Right kidney (tissue), 1 donor: ENCODE data around the gene GLDN.
"Not testable (repeated sequence)": the region's sequence is repeated elsewhere in the genome, so short reads cannot be mapped to it uniquely, and the experiment has no call there.

ENCODE experiments used
- DNase-seq: peaks from one replicate; pipeline ENCODE4 v3.0.0-alpha.2; 2016

The GLDN gene

DNA sequence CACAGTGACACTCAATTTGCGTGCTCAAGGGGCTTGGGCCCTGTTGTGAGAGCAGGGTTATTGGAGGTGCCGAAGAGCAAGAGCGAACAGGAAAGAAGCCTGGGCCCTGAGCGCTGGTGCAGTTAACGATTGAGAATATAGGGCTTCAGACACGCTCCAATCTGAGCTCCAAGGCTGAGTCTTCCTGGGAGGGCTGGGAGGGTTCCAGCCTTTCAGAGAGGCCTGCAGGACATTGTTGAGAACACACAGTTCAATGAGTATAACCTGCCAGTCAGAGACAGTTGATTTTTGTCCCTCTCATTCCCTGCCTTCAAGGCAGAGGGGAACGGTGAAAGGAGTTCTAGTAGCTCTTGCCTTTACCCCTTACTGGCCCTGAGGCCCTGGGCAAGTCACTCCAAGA is 47.3 kb downstream of the GLDN start:
- no peak for DNase-seq

DNA sequence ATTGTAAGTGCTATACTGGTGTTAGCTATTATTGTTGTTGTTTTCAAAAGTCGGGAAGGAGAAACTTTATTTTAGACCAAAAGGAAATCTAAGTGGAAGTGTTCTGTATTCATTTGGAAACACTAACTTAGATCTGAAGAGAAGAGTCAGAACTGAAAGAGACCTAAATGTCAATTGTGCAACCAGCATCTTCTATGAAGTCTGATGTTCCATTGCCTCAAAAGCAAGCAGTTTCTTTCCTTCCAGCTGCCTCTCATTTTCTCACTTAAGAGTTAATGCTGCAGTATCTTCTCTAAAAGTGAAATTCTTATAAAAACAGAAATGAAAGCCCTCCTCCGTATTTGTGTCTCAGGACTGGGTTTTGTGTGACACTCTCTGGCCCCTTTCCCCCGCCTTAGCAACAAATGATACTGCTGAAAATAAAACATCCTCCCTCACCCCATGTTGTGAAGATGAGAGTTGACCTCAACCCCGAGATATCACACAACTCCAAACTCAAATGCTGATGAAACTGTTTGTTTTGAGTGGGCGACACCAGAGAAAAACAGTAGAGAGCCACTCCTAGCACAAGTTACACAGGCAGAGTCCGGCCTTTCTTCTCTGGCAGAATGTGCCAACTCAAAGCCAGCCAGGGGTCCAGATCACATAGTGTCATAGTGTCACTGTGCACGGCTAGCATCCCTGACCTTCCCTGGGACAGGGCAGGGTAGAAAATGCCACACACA is 48.9 kb downstream of the GLDN start:
- DNase-seq: no peak

DNA sequence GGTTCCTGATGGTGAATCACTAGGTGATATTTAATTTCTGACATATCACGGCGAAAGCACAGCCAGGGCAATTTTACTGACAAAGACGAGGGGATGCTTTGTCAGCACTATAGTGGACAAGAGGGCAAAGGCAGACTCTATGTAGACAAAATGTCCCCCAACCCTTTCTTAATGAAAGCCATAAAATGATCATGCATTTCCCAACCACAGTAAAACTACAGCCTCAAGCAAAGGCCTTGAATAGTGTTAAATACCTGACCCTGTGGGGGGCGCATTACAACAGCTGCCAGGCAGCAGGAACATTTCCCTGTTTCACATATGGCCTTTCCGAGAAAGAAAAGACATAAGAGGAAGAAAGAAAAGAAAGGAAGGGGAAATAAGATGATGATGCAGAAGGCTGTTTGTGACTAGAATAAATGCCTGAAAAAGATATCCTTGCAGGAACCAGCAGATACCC is 49.5 kb downstream of the GLDN start:
- DNase-seq: no peak

DNA sequence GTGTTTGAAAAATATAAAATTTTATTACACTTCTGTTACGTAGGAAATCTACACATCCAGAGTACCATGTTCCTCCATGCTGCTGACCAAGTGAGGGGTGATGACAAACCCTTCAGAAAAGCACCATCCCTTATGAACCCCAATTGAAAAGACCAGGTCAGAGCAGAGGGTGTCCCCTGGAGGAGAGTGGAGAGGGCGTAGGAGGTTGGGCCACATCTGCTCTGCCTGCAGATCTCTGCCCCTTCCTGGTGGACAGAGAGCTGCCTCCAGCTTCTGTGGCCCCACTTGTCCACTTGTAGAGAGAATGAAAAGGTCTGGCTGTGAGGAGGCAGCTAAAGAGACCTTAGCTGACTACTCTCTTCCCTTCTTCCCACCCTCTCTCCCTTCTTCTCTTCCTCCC is 55.5 kb downstream of the GLDN start:
- no peak for DNase-seq

DNA sequence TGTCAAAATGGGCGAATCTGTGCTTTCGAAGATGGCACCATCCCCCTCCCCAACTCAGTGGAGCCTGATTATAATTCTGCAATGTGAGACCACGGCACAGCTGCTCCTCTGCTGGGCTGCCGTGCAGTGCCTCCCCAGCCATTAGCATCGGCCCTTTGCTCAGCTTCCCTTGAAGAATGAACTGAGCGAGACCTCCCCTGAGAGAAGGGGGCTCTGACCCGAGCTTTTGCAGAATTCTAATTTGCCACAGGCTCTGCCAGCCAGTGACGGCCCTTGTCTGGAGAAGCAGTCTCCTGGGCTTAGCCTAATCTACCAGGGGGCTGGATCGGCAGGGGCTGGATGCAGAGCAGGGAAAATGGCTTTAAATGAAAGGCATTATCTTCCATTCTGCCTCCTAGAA is 57.2 kb downstream of the GLDN start:
- no peak for DNase-seq

DNA sequence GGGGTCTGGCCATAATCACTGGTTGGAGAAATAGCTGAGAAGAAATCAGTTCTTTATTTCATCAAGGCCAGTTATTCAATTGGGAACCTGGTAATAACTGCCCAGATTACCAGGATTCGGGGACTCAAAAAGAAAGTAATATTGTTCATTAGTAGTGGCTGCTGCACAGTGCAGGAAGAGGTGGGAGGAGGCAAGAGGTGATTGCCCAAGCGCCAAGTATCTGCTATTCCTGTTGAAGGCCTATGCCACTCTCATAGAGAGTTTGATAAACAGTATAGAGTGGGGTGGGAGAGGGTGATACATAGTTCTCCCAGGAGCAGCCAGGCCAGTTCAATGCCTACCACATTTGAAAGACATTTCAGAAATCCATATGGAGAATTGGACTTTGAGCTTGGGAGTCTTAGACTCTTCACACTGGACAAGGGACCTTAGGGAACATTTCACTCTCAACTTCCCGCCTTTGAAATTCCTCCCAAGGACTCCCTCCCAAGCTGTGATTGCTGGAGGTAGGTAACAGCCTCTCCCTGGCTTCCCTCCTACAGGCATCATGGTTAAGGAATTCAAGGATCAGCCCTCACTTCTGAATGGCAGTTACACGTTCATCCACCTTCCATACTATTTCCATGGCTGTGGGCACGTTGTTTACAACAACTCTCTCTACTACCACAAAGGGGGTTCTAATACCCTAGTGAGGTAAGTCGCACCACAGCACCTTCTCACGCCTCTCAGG is 59.8 kb downstream of the GLDN start:
- DNase-seq: no peak

- DNase-seq: no peak
Observed at GRCh38 chr15:51401872-51402517, 60.5 kb downstream of the GLDN start.

GRCh38 chr15:51403072-51403878 is 61.8 kb downstream of the GLDN start:
- no peak for DNase-seq

GRCh38 chr15:51403946-51404695 is 62.7 kb downstream of the GLDN start:
- no peak for DNase-seq

GRCh38 chr15:51405693-51406523 is 64.5 kb downstream of the GLDN start:
- no peak for DNase-seq

GRCh38 chr15:51414256-51414860 is 72.9 kb downstream of the GLDN start:
- DNase-seq: no peak

DNA sequence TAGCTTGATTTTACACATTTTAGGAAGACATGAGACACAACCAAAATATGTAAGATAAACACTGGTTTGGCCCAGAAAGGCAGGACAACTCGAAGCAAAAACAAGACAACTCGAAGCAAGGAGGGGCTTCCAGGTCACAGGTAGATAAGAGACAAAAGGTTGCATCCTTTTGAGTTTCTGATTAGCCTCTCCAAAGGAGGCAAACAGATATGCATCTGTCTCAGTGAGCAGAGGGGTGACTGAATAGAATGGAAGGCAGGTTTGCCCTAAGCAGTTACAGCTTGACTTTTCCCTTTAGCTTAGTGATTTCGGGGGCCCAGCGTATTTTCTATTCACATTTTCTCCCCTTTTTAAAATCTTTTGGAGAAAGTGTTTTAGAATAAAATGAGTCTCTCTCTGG is 74.7 kb downstream of the GLDN start:
- DNase-seq: no peak

DNA sequence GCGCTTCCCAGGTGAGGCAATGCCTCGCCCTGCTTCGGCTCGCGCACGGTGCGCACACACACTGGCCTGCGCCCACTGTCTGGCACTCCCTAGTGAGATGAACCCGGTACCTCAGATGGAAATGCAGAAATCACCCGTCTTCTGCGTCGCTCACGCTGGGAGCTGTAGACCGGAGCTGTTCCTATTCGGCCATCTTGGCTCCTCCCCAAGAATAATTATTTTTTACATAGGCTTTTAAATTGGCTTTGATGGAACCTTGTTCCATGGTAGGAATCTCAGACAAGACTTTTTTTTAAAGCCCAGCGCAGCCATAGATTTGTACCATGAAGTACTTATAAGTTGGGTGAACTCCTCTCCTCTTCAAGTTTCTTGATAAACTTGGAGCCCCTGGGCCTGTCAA is 81.6 kb downstream of the GLDN start:
- not testable (repeated sequence) for DNase-seq

DNA sequence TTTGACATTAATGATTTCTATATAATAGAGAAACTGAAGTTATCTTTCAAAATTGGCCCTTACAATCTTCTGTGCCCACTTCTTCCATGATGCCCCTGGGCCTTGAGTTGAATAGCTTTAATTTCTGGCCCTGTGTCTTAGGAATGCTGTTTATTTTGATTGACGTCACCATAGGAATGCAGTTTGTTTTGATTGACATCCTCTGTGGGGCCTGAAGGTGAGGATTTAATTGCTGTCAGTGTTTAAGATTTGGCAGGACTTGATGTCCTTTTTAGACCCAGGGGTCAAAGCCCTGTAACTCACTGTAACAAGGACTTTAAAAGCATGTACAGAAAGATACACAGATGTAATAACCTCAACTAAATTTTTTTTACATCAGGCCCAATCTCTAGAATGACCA is 83.3 kb downstream of the GLDN start:
- DNase-seq: no peak

- DNase-seq: no peak
Observed at GRCh38 chr15:51425517-51426040, 84.1 kb downstream of the GLDN start.

- no peak for DNase-seq
Observed at GRCh38 chr15:51438526-51438925, 97.1 kb downstream of the GLDN start.

- DNase-seq: no peak
Observed at GRCh38 chr15:51443282-51443914, 101.9 kb downstream of the GLDN start.

DNA sequence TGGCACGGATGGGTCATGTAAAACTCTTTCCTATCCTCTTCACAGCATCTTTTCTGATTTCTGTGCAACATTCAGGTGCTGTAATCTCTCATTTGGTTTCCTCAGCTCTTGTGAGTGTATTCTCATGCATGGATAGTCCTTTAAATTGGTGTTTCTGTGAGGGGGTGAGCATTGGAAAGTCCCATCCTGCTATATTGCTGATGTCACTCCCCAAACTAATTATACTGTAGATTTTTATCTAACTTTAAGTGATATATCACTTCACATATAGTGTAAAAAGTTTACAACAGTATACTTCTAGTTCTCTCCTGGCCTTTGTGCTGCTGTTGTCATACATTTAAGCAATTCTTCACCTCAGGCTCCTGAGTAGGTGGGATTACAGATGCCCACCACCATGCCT is 102.7 kb downstream of the GLDN start:
- no peak for DNase-seq

DNA sequence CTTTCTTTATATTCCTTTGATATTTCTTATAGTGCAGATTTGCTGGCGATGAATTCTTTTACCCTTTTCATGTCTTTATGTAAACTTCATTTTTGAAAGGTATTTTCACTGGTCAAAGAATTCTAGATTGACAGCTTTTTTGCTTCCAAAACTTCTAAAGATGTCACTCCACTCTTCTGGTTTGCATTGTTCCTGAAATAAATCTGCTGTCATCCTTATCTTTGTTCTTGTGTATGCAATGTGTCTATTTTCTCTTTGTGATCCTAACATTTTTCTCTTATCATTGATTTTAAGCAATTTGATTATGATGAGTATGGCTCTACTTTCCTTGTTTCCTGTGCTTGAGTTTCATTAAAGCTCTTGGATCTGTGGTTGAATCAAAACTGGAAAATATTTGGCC is 103.4 kb downstream of the GLDN start:
- DNase-seq: no peak
